Measurements from ENCODE around the gene MTX2.

Gene MTX2

DNA sequence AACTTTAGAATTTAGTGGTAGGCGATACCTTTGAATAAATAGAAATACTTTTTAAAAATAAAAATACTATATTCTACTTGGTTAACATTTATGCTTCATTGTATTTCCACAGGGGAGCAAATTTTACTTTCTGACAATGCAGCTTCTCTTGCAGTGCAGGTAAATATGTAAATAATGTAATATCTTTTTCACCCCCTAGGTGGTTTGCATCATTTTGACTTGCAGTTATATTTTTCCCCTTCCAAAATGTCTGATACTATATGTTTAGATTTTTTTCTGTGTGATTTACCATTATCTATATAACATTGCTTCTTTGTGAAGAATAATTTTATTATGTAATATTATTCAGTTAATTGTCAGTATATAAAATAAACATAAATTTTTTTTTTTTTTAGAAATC lies 28.5 kb downstream of the MTX2 start:
- TF ChIP-seq TCF12 (IDR thresholded peaks at IDR 0.05; ENCODE audit: low read depth) (no peak), EGR1 (IDR thresholded peaks at IDR 0.05) (no peak), ZBTB7A (IDR thresholded peaks at IDR 0.05; ENCODE audit: low read depth) (no peak), MAX (IDR thresholded peaks at IDR 0.05) (no peak), REST (IDR thresholded peaks at IDR 0.05; ENCODE audit: low read depth) (no peak), EP300 (IDR thresholded peaks at IDR 0.05; ENCODE audit: borderline replicate concordance) (no peak), FOXM1 (IDR thresholded peaks at IDR 0.05; ENCODE audit: borderline replicate concordance, low read depth) (no peak), YY1 (IDR thresholded peaks at IDR 0.05; ENCODE audit: low read depth) (no peak), CREB1 (IDR thresholded peaks at IDR 0.05; ENCODE audit: low read depth) (no peak)

DNA sequence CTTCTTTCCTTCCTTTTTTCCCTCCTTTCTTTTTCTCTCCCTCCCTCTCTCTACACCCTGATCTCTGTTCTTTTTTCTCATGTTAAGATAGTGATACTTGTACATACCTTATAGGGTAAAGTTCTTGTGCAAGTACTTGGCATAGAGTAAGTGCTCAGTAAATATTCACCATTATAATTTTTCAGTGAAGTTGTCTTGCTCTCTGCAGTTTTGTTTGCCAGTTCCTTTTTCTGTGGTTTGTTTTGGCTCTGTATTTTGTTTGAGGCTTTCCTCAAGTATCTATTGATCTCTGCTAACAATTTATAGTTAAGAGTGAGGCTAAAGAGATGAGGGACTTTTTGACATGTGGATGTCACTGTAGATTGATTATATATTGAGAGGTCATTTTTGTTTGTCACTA lies 48.0 kb downstream of the MTX2 start:
- no peak for TF ChIP-seq EP300 (IDR thresholded peaks at IDR 0.05; ENCODE audit: borderline replicate concordance)

DNA sequence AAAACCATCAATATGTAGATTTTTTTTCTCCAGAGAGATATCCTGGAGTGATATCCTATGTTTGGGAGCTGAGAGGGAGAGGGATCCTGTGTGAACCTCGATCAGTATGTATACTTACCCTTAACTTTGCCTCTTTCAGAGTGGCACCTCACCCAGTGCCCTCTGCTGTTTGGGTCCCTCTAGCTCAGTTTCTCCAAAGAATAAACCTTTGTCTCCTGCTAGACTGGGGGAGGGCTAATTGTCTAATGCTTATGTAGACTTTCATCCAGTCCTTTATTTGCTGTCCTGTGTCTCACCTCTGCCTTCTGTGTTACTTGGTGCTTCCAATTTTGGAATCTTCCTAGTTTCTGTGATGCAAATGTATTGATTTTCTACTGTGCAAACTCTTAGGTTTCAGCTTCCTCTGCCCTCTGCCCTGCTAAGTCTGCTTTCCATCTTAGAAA lies 48.4 kb downstream of the MTX2 start:
- TF ChIP-seq NFIC (IDR thresholded peaks at IDR 0.05) (no peak), REST (IDR thresholded peaks at IDR 0.05; ENCODE audit: low read depth) (no peak), RAD21 (IDR thresholded peaks at IDR 0.05; ENCODE audit: low read depth) (no peak), TCF12 (IDR thresholded peaks at IDR 0.05; ENCODE audit: low read depth) (no peak), TEAD4 (IDR thresholded peaks at IDR 0.05) (no peak), CREB1 (IDR thresholded peaks at IDR 0.05; ENCODE audit: low read depth) (no peak), ZBTB7A (IDR thresholded peaks at IDR 0.05; ENCODE audit: low read depth) (no peak), MAX (IDR thresholded peaks at IDR 0.05) (no peak), CEBPB (IDR thresholded peaks at IDR 0.05) (no peak), EGR1 (IDR thresholded peaks at IDR 0.05) (no peak), TAF1 (IDR thresholded peaks at IDR 0.05; ENCODE audit: low read depth) (no peak), YY1 (IDR thresholded peaks at IDR 0.05; ENCODE audit: low read depth) (no peak), EP300 (IDR thresholded peaks at IDR 0.05; ENCODE audit: borderline replicate concordance) (no peak), FOXM1 (IDR thresholded peaks at IDR 0.05; ENCODE audit: borderline replicate concordance, low read depth) (no peak)
- TF ChIP-seq, protein P1, sequence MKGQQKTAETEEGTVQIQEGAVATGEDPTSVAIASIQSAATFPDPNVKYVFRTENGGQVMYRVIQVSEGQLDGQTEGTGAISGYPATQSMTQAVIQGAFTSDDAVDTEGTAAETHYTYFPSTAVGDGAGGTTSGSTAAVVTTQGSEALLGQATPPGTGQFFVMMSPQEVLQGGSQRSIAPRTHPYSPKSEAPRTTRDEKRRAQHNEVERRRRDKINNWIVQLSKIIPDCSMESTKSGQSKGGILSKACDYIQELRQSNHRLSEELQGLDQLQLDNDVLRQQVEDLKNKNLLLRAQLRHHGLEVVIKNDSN (IDR thresholded peaks at IDR 0.05): no peak

DNA sequence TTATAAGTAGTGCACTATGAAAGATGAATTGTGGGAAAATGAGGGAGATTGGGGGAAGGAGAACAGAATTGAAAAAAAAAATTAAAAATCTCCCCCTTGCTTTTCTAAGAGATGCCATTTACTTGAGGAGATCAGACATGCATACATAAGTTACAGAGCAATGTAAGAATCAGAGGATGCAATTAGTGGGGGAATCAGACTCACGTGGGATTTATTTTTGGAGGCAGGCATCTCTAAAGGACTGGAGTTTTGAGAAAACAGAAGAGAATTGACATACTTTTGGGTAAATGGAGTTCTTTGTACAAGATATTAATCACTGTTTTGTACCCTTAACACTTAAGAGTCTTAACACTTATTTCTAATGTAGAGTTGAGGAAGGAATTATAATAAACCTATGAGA lies 52.7 kb downstream of the MTX2 start:
- TF ChIP-seq TCF12 (IDR thresholded peaks at IDR 0.05; ENCODE audit: low read depth) (no peak), RAD21 (IDR thresholded peaks at IDR 0.05; ENCODE audit: low read depth) (no peak), YY1 (IDR thresholded peaks at IDR 0.05; ENCODE audit: low read depth) (no peak), CREB1 (IDR thresholded peaks at IDR 0.05; ENCODE audit: low read depth) (no peak), NFIC (IDR thresholded peaks at IDR 0.05) (no peak), REST (IDR thresholded peaks at IDR 0.05; ENCODE audit: low read depth) (no peak), CEBPB (IDR thresholded peaks at IDR 0.05) (no peak), FOXM1 (IDR thresholded peaks at IDR 0.05; ENCODE audit: borderline replicate concordance, low read depth) (no peak), MAX (IDR thresholded peaks at IDR 0.05) (no peak), TEAD4 (IDR thresholded peaks at IDR 0.05) (no peak), EP300 (IDR thresholded peaks at IDR 0.05; ENCODE audit: borderline replicate concordance) (no peak), ZBTB7A (IDR thresholded peaks at IDR 0.05; ENCODE audit: low read depth) (no peak), EGR1 (IDR thresholded peaks at IDR 0.05) (no peak)
- TF ChIP-seq, protein P1 (IDR thresholded peaks at IDR 0.05): no peak
